ENCODE results near the gene NR1H4. TPM values are rescaled to one million over a fixed set of nuclear protein-coding genes. Genes with fewer than 3 reads are reported as not detected.

NR1H4 gene
- polyA plus RNA-seq, 1 experiment = not detected

- no peaks in the 10 kb centered on the region for H3K27me3 ChIP-seq (ENCODE audit: control insufficient read depth, insufficient read depth, low read length)
- ChIA-PET CTCF (no interaction called here), POLR2A (no interaction called here)
- DNase-seq (ENCODE audit: low read depth, low spot score) = no peak
- H3K9me3 ChIP-seq (ENCODE audit: control insufficient read depth, insufficient read depth, low read length) = no peaks in the 10 kb centered on the region
- TF ChIP-seq CTCF (IDR thresholded peaks at IDR 0.05; ENCODE audit: low read depth, low read length) = no peak
- no peak overlapping the region for H3K27ac ChIP-seq (ENCODE audit: low read depth, low read length)
- H3K4me3 ChIP-seq (ENCODE audit: low read depth, low read length) = no peak overlapping the region
Measured at GRCh38 chr12:100453951-100454350, 19.7 kb upstream of the NR1H4 start.

GRCh38 chr12:100455896-100456295, 17.8 kb upstream of the NR1H4 start:
- TF ChIP-seq CTCF (IDR thresholded peaks at IDR 0.05; ENCODE audit: low read depth, low read length) = no peak
- no peaks in the 10 kb centered on the region for H3K9me3 ChIP-seq (ENCODE audit: control insufficient read depth, insufficient read depth, low read length)
- H3K4me3 ChIP-seq (ENCODE audit: low read depth, low read length) = no peak overlapping the region
- H3K27me3 ChIP-seq (ENCODE audit: control insufficient read depth, insufficient read depth, low read length) = no peaks in the 10 kb centered on the region
- H3K27ac ChIP-seq (ENCODE audit: low read depth, low read length) = no peak overlapping the region
- POLR2A ChIA-PET = no interaction called here
- CTCF ChIA-PET = no interaction called here
- DNase-seq (ENCODE audit: low read depth, low spot score) = no peak

DNA sequence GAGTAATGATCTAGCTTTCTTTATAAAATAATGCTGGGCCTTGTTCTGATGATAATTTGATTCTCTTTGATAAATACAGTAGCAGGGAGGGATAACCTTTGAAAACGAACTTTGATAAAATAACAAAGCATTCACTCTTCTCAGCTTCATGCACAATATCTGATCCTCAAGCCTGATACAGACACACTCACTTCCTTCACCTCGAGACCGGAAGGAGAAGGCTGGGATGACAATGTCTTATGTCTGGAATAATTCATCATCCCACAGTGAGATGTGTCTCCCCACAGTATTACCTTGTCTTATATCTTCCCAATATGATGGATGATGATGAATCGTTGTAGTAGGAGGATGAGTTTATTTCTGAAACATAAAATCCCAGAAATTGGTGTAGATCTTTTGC, 15.5 kb upstream of the NR1H4 start:
- ChIA-PET CTCF (no interaction called here), POLR2A (no interaction called here)
- Histone ChIP-seq H3K27me3 (ENCODE audit: control insufficient read depth, insufficient read depth, low read length) (no peaks in the 10 kb centered on the region), H3K9me3 (ENCODE audit: control insufficient read depth, insufficient read depth, low read length) (no peaks in the 10 kb centered on the region), H3K4me3 (ENCODE audit: low read depth, low read length) (no peak overlapping the region), H3K27ac (ENCODE audit: low read depth, low read length) (no peak overlapping the region)
- no peak for DNase-seq (ENCODE audit: low read depth, low spot score)
- TF ChIP-seq CTCF (IDR thresholded peaks at IDR 0.05; ENCODE audit: low read depth, low read length) = no peak

GRCh38 chr12:100460702-100461101, 13.0 kb upstream of the NR1H4 start:
- H3K27ac ChIP-seq (ENCODE audit: low read depth, low read length) = no peak overlapping the region
- POLR2A ChIA-PET = no interaction called here
- CTCF ChIA-PET = interaction anchor here (0.6 kb wide), 1 partner anchor 14 kb away, joined by 3 read pairs; no protein-coding TSS in a partner anchor

GRCh38 chr12:100461330-100461973, 12.2 kb upstream of the NR1H4 start:
- no peak for TF ChIP-seq CTCF (IDR thresholded peaks at IDR 0.05; ENCODE audit: low read depth, low read length)
- CTCF ChIA-PET = no interaction called here
- Histone ChIP-seq H3K9me3 (ENCODE audit: control insufficient read depth, insufficient read depth, low read length) (no peaks in the 10 kb centered on the region), H3K27ac (ENCODE audit: low read depth, low read length) (no peak overlapping the region), H3K4me3 (ENCODE audit: low read depth, low read length) (no peak overlapping the region), H3K27me3 (ENCODE audit: control insufficient read depth, insufficient read depth, low read length) (no peaks in the 10 kb centered on the region)
- DNase-seq (ENCODE audit: low read depth, low spot score) = no peak
- POLR2A ChIA-PET = no interaction called here

More at GRCh38 chr12:100460702-100461101, 13.0 kb upstream of the NR1H4 start:
- H3K9me3 ChIP-seq (ENCODE audit: control insufficient read depth, insufficient read depth, low read length) = no peaks in the 10 kb centered on the region
- no peaks in the 10 kb centered on the region for H3K27me3 ChIP-seq (ENCODE audit: control insufficient read depth, insufficient read depth, low read length)
- no peak for DNase-seq (ENCODE audit: low read depth, low spot score)
- H3K4me3 ChIP-seq (ENCODE audit: low read depth, low read length) = no peak overlapping the region
- TF ChIP-seq CTCF (IDR thresholded peaks at IDR 0.05; ENCODE audit: low read depth, low read length) = no peak

Measured in AG04450 (cell line).